Astrocyte (in vitro differentiated cells and primary cell): Measurements from ENCODE around the gene CEP250. TPM values are rescaled to one million over a fixed set of nuclear protein-coding genes. Genes with fewer than 3 reads are reported as not detected.
A peak's percentile ranks its signal among the peaks of the same experiment; 100 is the strongest.

Experiments used
- DNase-seq: peaks from one replicate; pipeline ENCODE4 v3.0.0-alpha.2; 2010; ENCODE audit warnings: low read depth
- FAIRE-seq: peaks from 2 replicates; lab custom pipeline; 2011; peaks lifted over from hg19 to GRCh38; lab: Jason Lieb, UNC
- H2AFZ ChIP-seq: 2 replicates; pipeline ENCODE4 v1.6.0; 2012; ENCODE audit warnings: low read depth, low read length, inconsistent platforms
- H3K27ac ChIP-seq: 2 replicates; pipeline ENCODE4 v1.5.1; 2011; ENCODE audit warnings: low read depth, low read length, inconsistent platforms
- H3K27me3 ChIP-seq: 2 replicates; pipeline ENCODE4 v1.6.0; 2011; ENCODE audit warnings: low read length, inconsistent platforms; ENCODE audit not compliant: insufficient read depth
- H3K36me3 ChIP-seq: 2 replicates; pipeline ENCODE4 v1.5.1; 2011; ENCODE audit warnings: low read length, inconsistent platforms; ENCODE audit not compliant: insufficient read depth
- H3K4me1 ChIP-seq: 2 replicates; pipeline ENCODE4 v1.5.1; 2011; ENCODE audit warnings: low read length, inconsistent platforms; ENCODE audit not compliant: insufficient read depth
- H3K4me2 ChIP-seq: 2 replicates; pipeline ENCODE4 v1.6.0; 2012; ENCODE audit warnings: low read length, inconsistent platforms
- H3K4me3 ChIP-seq: 2 replicates; pipeline ENCODE4 v1.5.1; 2011; ENCODE audit warnings: low read depth, mild to moderate bottlenecking, low read length, inconsistent platforms; ENCODE audit not compliant: insufficient read depth
- H3K79me2 ChIP-seq: 2 replicates; pipeline ENCODE4 v1.6.0; 2012; ENCODE audit warnings: mild to moderate bottlenecking, low read length, inconsistent platforms; ENCODE audit not compliant: insufficient read depth
- H3K9ac ChIP-seq: 2 replicates; pipeline ENCODE4 v1.6.0; 2012; ENCODE audit warnings: mild to moderate bottlenecking, low read length, inconsistent platforms
- H3K9me3 ChIP-seq: 2 replicates; pipeline ENCODE4 v1.5.1; 2012; ENCODE audit warnings: low read depth, mild to moderate bottlenecking, low read length, inconsistent platforms; ENCODE audit not compliant: insufficient read depth
- H4K20me1 ChIP-seq: 2 replicates; pipeline ENCODE4 v1.6.0; 2012; ENCODE audit warnings: low read length, inconsistent platforms; ENCODE audit not compliant: insufficient read depth
- H3K27ac Mint-ChIP-seq: one replicate; pipeline ENCODE4 v1.8.0; 2021; ENCODE audit warnings: mild to moderate bottlenecking, mixed read lengths; ENCODE audit not compliant: unreplicated experiment
- H3K27me3 Mint-ChIP-seq: one replicate; pipeline ENCODE4 v1.8.0; 2021; ENCODE audit warnings: low read depth, mixed read lengths; ENCODE audit not compliant: unreplicated experiment
- H3K36me3 Mint-ChIP-seq: one replicate; pipeline ENCODE4 v1.8.0; 2021; ENCODE audit warnings: low read depth, mixed read lengths; ENCODE audit not compliant: unreplicated experiment
- H3K4me1 Mint-ChIP-seq: one replicate; pipeline ENCODE4 v1.8.0; 2021; ENCODE audit warnings: low read depth, mixed read lengths; ENCODE audit not compliant: unreplicated experiment
- H3K4me3 Mint-ChIP-seq: one replicate; pipeline ENCODE4 v1.8.0; 2021; ENCODE audit warnings: mild to moderate bottlenecking, moderate library complexity, mixed read lengths; ENCODE audit not compliant: unreplicated experiment
- H3K9me3 Mint-ChIP-seq: one replicate; pipeline ENCODE4 v1.8.0; 2021; ENCODE audit warnings: mild to moderate bottlenecking, mixed read lengths; ENCODE audit not compliant: unreplicated experiment
- CTCF ChIP-seq: IDR thresholded peaks from 2 replicates; pipeline ENCODE4 v1.5.1; 2011; ENCODE audit warnings: low read depth, mild to moderate bottlenecking, inconsistent platforms, low read length, moderate library complexity; ENCODE audit not compliant: insufficient read depth
- EZH2 ChIP-seq: IDR thresholded peaks from 2 replicates; pipeline ENCODE4 v1.6.1; 2012; ENCODE audit warnings: mild to moderate bottlenecking, low read length, inconsistent platforms; ENCODE audit not compliant: insufficient read depth
- total RNA-seq: library from RNA; stranded (reverse); gene quantifications from 2 replicates; pipeline ENCODE4 v1.2.1, GENCODE V29; 2021

The CEP250 gene
- total RNA-seq, 1 donor from 2014 or later, result 107 TPM

- H3K4me1 ChIP-seq, result peaks cover 11% of the 10 kb centered on the region
- H3K4me3 Mint-ChIP-seq, result peak overlapping the region; percentile 94
- H3K36me3 ChIP-seq, result peaks cover 6% of the 10 kb centered on the region
- H3K9ac ChIP-seq, result peak overlapping the region; percentile 52
- FAIRE-seq (no peak), DNase-seq (no peak)
- no peak for TF ChIP-seq CTCF
- no peak for TF ChIP-seq EZH2
- peak overlapping the region; percentile 78 for H3K27ac Mint-ChIP-seq
- no peaks in the 10 kb centered on the region for H3K9me3 Mint-ChIP-seq
- no peak overlapping the region for H3K27ac ChIP-seq
- H3K27me3 Mint-ChIP-seq, result no peaks in the 10 kb centered on the region
- no peaks in the 10 kb centered on the region for H3K27me3 ChIP-seq
- peaks cover 10% of the 10 kb centered on the region for H3K79me2 ChIP-seq
- peaks cover 2% of the 10 kb centered on the region for H3K4me1 Mint-ChIP-seq
- H3K4me2 ChIP-seq, result peak overlapping the region; percentile 91
- no peaks in the 10 kb centered on the region for H4K20me1 ChIP-seq
- peak overlapping the region; percentile 89 for H3K4me3 ChIP-seq
- H2AFZ ChIP-seq, result peak overlapping the region; percentile 68
- H3K9me3 ChIP-seq, result no peaks in the 10 kb centered on the region
- peaks cover 10% of the 10 kb centered on the region for H3K36me3 Mint-ChIP-seq
These were observed 85.9 kb downstream of the CEP250 start for GRCh38 chr20:35541118-35541782.

GRCh38 chr20:35541783-35542662 is 86.6 kb downstream of the CEP250 start, which contains the start of gene ERGIC3:
TSS of gene ERGIC3 (plus strand) at chr20:35542078. CDS start at chr20:35542098, 20 bp downstream.
- Histone ChIP-seq H3K27me3 (no peaks in the 10 kb centered on the region), H3K9me3 (no peaks in the 10 kb centered on the region), H3K27ac (peak within 1 kb of the TSS; percentile 60), H3K4me1 (peaks cover 11% of the 10 kb centered on the region), H3K9ac (peak within 1 kb of the TSS; percentile 87), H2AFZ (peak within 1 kb of the TSS; percentile 84), H3K79me2 (peaks cover 10% of the 10 kb centered on the region), H3K36me3 (peaks cover 6% of the 10 kb centered on the region), H3K4me3 (peak within 1 kb of the TSS; percentile 89), H3K4me2 (peak within 1 kb of the TSS; percentile 91), H4K20me1 (no peaks in the 10 kb centered on the region)
- no peaks in the 10 kb centered on the region for H3K9me3 Mint-ChIP-seq
- TF ChIP-seq CTCF (no peak), EZH2 (no peak)
- FAIRE-seq (no peak), DNase-seq (peak; percentile 83)
- no peaks in the 10 kb centered on the region for H3K27me3 Mint-ChIP-seq
- H3K4me1 Mint-ChIP-seq, result peaks cover 2% of the 10 kb centered on the region
- peak within 1 kb of the TSS; percentile 78 for H3K27ac Mint-ChIP-seq
- H3K4me3 Mint-ChIP-seq, result peak within 1 kb of the TSS; percentile 94
- peaks cover 10% of the 10 kb centered on the region for H3K36me3 Mint-ChIP-seq
